ENCODE data around the gene CDK7. TPM values are rescaled to one million over a fixed set of nuclear protein-coding genes. Genes with fewer than 3 reads are reported as not detected.

Gene CDK7
- total and polyA plus RNA-seq, 2 experiments from 2014 or later: 27.8 to 87.5 TPM

GRCh38 chr5:69305512-69305911 lies 70.8 kb downstream of the CDK7 start:
- Histone ChIP-seq H3K4me1 (ENCODE audit: low read depth) (peaks cover 7% of the 10 kb centered on the region), H3K36me3 (no peaks in the 10 kb centered on the region), H3K27me3 (no peaks in the 10 kb centered on the region), H3K27ac (no peak overlapping the region), H3K4me3 (no peak overlapping the region), H3K9me3 (ENCODE audit: low read depth) (no peaks in the 10 kb centered on the region)
- TF ChIP-seq CTCF (IDR thresholded peaks at IDR 0.05; ENCODE audit: low read depth, low read length): no peak
- no peak for DNase-seq (ENCODE audit: low read depth in 1 of 2, low spot score in 1 of 2)

- no peak for TF ChIP-seq CTCF (IDR thresholded peaks at IDR 0.05; ENCODE audit: low read depth, low read length)
- no peak for DNase-seq (ENCODE audit: low read depth in 1 of 2, low spot score in 1 of 2)
- H3K36me3 ChIP-seq: no peaks in the 10 kb centered on the region
- H3K27ac ChIP-seq: no peak overlapping the region
- no peaks in the 10 kb centered on the region for H3K27me3 ChIP-seq
- no peak overlapping the region for H3K4me3 ChIP-seq
- H3K4me1 ChIP-seq (ENCODE audit: low read depth): no peaks in the 10 kb centered on the region
- no peaks in the 10 kb centered on the region for H3K9me3 ChIP-seq (ENCODE audit: low read depth)
Observed at GRCh38 chr5:69308046-69308553, 73.4 kb downstream of the CDK7 start.

DNA sequence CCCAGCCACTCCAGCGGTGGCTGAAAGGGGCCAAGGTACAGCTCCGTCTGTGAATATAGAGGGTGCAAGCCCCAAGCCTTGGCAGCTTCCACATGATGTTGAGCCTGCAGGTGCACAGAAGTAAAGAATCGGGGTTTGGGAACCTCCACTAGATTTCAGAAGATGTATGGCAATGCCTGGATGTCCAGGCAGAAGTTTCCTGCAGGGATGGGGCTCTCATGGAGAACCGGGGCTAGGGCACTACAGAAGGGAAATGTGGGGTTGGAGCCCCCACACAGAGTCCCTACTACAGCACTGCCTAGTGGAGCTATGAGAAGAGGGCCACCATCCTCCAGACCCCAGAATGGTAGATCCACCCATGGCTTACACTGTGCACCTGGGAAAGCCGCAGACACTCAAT lies 74.7 kb downstream of the CDK7 start:
- Histone ChIP-seq H3K27ac (no peak overlapping the region), H3K4me3 (no peak overlapping the region), H3K27me3 (no peaks in the 10 kb centered on the region), H3K9me3 (ENCODE audit: low read depth) (no peaks in the 10 kb centered on the region), H3K4me1 (ENCODE audit: low read depth) (no peaks in the 10 kb centered on the region), H3K36me3 (no peaks in the 10 kb centered on the region)
- no peak for TF ChIP-seq CTCF (IDR thresholded peaks at IDR 0.05; ENCODE audit: low read depth, low read length)
- DNase-seq (ENCODE audit: low read depth in 1 of 2, low spot score in 1 of 2): no peak

GRCh38 chr5:69312459-69313160 lies 77.9 kb downstream of the CDK7 start:
- H3K27ac ChIP-seq: peak overlapping the region; percentile 36
- H3K27me3 ChIP-seq: no peaks in the 10 kb centered on the region
- DNase-seq (ENCODE audit: low read depth in 1 of 2, low spot score in 1 of 2): no peak
- no peak overlapping the region for H3K4me3 ChIP-seq
- TF ChIP-seq CTCF (IDR thresholded peaks at IDR 0.05; ENCODE audit: low read depth, low read length): no peak
- H3K9me3 ChIP-seq (ENCODE audit: low read depth): no peaks in the 10 kb centered on the region
- H3K36me3 ChIP-seq: no peaks in the 10 kb centered on the region
- H3K4me1 ChIP-seq (ENCODE audit: low read depth): no peaks in the 10 kb centered on the region

DNA sequence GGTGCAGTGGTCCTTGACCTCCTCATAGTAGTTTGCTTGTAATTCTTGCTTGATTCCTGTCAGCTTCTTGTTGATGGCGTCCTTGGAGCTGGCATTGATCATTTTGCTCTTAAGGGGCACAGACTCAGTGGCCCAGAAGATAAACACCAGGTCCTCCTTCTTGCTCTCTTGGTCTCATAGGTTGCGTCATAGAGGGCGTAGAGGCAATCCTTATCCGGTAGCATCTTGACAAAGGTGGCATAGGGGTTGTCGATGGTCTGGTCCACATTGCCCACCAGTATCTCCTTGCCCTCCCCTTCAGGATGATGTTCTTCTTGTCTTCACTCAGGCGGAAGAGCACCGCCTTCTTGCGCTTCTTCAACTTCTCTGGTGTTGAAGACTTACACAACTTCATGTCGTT lies 78.7 kb downstream of the CDK7 start:
- Histone ChIP-seq H3K9me3 (ENCODE audit: low read depth) (no peaks in the 10 kb centered on the region), H3K27me3 (no peaks in the 10 kb centered on the region), H3K4me3 (no peak overlapping the region), H3K27ac (no peak overlapping the region), H3K36me3 (no peaks in the 10 kb centered on the region), H3K4me1 (ENCODE audit: low read depth) (no peaks in the 10 kb centered on the region)
- no peak for DNase-seq (ENCODE audit: low read depth in 1 of 2, low spot score in 1 of 2)
- no peak for TF ChIP-seq CTCF (IDR thresholded peaks at IDR 0.05; ENCODE audit: low read depth, low read length)

Data from cardiac muscle cell (in vitro differentiated cells and primary cell).